ENCODE measurements around the gene SRA1.

The SRA1 gene

DNA sequence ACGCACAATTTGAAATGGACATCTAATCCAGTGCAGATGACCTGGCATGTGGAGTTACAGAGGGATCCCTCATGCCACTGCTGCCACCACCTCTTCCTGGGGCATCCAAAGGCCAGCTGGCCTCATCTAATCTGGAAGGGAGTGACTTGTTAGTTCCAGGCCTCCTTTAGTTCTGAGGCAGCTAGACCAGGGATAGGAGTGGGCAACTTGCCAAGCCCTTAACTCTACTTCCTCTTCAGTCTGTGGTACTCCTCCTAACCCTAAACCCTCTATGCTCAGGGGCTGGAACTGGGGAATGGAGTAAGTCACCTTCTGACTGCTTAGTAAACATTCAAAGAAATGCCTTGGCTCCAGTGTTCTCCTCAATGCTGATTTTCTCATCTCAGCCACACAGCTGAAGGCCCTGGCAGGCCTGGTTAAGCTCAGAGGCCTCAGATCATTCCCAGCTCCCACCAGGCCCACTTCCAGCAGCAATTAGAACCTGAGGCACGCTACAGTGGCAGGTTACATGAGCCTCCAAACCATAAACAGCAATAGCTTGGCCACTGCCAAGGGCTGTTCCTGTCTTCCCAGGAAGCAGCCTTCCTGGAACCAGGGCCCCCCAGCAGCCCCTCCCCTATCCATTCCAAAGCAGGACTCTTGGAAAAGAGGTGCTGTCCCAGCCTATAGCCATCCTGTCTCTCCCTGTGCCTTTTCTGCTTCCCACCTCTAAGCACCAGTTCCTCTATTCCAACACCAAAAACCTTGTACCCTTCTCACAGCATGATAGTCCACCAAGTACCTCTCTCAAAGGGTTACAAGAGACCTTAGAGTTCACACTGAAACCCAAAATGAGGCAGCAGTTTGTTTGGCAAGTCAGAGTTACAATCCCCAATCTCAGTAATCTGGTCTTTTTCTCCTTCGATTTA lies 7.8 kb downstream of the SRA1 start:
- no peak for DNase-seq

- no peak for DNase-seq
Observed at GRCh38 chr5:140548791-140549190, 8.5 kb downstream of the SRA1 start.

- DNase-seq, result no peak
Observed at GRCh38 chr5:140548300-140548688, 9.0 kb downstream of the SRA1 start.

DNA sequence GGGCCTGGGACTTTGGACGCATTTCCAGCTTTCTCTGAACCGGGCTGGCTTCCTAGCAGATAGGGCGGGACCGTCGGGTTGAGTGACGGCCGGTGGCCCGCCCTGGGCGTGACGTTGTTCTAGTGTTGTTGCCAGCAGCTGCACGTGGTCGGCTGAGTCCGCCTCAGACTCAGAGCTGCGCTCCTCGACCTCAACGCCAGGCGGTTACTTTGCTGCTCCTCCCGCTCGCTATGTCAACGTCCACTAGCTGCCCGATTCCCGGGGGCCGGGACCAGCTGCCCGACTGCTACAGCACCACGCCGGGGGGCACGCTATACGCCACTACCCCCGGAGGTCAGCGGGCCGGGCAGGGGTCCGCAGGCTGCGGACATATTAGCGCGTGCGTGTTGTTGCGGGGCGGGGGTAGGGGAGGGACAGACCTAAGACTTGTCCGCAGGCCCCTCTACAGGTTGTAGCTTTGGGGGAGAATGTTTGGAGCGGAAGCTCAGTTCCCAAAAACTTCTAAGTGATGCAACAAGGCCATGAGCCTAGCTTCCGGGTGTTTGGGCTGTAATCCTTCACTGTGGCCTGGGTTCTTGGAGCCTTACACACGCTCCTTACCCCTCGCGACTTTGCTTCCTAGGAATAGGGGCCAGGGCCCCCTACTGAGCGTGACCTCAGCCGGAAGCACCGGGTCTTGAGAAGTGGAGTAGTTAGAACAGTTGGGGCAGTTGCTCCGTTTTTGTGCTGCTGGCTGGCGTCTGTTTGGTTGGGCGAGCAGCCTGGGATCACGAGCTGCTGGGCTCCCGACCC lies 9.6 kb downstream of the SRA1 start, which contains the start of gene EIF4EBP3:
Gene EIF4EBP3, plus strand, starts transcription at position 155 of the 792 bp plus-strand sequence. Its CDS starts 76 bp downstream, at position 231.
- DNase-seq, result peak; percentile 82

- no peak for DNase-seq
Observed at GRCh38 chr5:140546851-140547507, 10.3 kb downstream of the SRA1 start.

DNA sequence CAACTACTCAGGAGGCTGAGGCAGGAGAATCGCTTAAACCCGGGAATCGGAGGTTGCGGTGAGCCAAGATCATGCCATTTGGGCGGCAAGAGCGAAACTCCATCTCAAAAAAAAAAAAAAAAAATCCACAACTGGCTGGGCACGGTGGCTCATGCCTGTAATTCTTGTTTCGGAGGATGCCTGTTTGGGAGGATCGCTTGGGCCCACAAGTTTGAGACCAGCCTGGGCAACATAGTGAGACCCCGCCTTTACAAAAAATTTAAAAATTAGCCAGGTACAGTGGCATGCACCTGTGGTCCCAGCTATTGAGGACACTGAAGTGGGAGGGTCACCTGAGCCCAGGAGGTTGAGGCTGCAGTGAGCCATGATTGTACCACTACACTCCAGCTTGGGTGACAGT lies 11.7 kb downstream of the SRA1 start:
- no peak for DNase-seq

DNA sequence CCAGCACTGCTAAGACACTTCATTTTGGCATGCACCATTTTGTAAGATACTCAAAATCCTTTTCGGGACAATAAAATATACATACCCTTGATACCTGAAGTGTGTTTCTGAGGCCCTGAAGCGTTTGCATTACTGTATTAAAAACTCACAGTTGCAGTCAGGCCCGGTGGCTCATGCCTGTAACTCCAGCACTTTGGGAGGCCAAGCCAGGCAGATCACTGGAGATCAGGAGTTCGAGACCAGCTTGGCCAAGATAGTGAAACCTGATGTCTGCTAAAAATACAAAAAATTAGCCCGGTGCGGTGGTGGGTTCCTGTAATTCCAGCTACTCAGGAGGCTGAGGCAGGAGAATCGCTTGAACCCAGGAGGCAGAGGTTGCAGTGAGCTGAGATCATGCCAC lies 12.3 kb downstream of the SRA1 start:
- no peak for DNase-seq

DNA sequence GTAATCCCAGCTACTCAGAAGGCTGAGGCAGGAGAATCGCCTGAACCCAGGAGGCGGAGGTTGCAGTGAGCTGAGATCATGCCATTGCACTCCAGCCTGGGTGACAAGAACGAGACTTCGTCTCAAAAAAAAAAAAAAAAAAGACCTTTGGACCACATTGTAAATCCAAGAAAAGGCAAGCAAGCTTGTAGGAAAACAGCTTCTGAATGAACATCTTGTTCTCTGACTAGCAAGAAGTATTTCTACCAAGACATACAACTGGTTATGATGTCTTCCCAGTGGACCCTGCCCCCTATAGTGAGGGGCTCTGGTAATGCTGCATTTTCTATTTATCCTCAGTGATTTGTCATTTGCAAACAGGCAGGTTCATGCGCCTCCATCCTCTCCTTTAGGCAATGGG lies 14.3 kb downstream of the SRA1 start:
- DNase-seq, result no peak

- DNase-seq, result no peak
Observed at GRCh38 chr5:140540227-140540626, 17.0 kb downstream of the SRA1 start.

GRCh38 chr5:140524003-140524402 lies 33.3 kb downstream of the SRA1 start:
- no peak for DNase-seq

DNA sequence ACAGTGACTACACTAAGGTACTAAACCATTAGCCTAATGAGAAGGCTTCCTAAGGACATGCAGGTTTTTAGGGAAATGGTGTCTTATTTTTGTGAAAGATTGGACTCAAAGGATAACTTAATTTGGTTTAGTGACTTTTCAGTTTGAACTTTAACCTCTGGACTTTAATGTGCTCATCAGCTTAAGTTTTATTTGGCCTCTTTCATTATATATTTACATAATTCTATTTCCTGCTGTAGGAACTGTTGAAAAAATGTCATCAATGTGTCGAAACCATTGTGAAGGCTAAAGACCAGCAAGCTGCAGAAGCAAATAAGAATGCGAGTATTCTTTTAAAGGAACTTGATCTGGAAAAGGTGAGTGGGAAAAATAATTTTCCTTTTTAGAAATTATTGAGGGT lies 44.1 kb downstream of the SRA1 start:
- DNase-seq, result no peak

DNA sequence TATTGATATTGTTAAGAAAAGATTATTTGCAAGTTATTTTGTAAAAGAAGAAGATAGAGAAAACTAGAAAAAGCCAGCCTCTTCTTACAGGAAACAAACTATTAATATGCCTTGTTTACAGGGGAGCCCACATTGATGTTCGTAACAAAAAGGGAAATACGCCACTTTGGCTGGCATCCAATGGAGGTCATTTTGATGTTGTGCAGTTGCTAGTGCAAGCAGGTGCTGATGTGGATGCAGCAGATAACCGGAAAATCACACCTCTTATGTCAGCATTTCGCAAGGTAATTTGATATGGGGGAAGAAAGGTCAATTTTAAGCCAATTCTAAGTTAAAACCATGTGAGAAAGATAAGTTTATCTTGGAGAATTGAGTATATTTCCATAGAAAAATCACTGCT lies 47.4 kb downstream of the SRA1 start:
- DNase-seq, result no peak

DNA sequence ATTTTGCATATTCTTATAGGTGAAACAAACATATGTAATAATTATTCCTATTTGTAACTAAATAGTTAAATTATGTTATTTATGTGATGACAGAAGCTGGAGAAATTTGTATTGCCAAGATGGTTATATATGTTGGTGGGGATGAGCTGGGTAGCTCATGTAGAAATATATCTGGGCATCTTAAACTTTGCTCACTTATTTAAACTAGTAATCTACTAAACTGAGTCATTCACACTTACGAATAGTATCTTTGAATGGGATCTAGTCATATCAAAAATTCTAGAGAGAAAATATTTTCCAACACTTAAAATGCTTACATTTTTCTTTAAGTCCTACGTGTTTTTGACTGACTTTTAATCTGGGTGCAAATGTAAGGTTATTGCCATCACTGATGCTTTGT lies 54.4 kb downstream of the SRA1 start:
- DNase-seq, result no peak
